ENCODE measurements around the gene UBL4A.

DNA sequence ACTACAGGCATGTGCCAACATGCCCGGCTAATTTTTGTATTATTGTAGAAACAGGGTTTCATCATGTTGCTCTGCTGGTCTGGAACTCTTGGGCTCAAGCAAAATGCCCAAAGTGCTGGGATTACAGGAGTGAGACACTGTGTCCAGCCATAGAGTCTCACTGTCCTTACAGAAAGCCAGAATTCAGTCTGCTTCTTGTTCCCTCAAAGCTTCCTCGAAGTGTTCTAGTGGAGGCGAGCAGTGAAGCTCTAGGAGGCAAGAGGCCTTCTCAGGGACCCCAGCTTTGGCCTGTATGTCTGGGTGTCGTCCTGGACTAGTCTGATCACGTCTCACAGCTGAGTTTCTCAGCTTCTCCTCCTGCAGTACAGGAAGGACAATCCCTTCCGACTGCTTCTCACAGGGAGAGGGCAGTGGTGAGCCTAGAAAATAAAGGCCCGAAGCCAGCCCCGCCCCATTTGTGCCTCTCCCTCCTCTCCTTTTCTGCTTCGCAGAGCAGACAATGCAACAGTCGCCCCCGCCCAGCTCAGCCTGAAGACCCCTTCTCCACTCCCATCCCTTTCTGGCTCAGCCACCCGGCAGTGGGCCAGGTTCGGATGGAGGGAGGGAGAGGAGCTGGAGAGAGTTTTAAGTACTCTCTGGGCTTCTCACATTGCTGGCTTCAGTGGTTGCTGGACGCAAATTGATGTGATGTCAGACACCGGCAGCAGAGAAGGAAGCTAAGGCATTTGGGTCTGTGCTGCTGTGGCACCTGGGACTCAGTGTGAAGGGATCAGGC, 40.7 kb upstream of the UBL4A start:
- TF ChIP-seq POLR2A (IDR thresholded peaks at IDR 0.05; ENCODE audit: low read depth, low read length) (peak; percentile 54), POLR2AphosphoS5 (IDR thresholded peaks at IDR 0.05; ENCODE audit: low read depth, low read length) (0 out of 2 replicates have a peak, but pooled peaks have one; percentile 27)
